Measurements from ENCODE around the gene ABCG1. TPM values are rescaled to one million over a fixed set of nuclear protein-coding genes. Genes with fewer than 3 reads are reported as not detected.

The ABCG1 gene
- total RNA-seq, 4 donors from 2014 or later = 16.1 to 25.9 (median 20.0) TPM

DNA sequence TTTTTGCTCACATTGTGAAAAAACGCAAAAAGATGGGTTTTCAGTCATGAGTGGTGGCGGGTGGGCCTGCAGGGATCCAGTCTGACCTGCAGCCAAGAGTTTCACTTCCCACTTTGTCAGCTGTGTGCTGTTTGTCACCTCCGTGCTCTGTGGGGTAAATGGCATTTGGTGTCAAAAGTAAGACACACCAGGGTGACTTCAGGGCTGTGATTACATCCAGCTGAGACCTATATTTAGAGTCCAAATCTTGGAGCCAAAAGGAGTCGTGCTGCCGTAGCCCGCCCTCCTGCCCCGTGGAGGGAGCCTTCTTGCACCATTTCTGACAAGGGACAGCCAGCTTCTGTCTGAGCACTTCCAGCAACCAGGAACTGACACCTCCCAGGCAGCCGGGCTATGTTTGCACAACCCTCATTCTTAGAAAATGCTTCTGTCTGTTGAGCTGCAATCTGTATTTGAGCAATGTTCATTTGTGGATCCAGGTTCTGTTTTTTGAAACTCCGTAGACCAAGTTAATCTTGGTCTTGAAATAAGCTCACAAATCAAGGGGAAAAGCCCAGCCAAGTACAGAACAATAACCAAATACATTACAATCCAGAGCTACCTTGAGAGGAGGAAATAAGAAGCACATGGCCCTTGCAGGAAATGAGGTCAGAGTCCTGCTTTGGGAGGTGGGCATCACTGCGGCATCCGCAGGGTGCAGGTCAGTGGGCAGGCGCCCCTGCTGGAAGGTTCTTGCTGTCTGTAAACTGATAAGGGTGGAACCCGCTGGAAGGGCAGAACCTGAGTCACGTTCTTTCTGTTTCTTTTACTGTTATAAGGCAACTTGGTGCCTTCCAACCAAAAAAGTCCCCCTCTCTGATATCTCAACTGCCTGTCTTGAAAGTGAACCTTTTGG, 14.4 kb downstream of the ABCG1 start:
- intact Hi-C loops (cut with DNase I) = no loop called here
- TF ChIP-seq POLR2A (IDR thresholded peaks at IDR 0.05; ENCODE audit: low read depth) (no peak), POLR2AphosphoS5 (IDR thresholded peaks at IDR 0.05) (peak; percentile 93), EP300 (IDR thresholded peaks at IDR 0.05) (peak; percentile 68)
- TF ChIP-seq, protein P1, sequence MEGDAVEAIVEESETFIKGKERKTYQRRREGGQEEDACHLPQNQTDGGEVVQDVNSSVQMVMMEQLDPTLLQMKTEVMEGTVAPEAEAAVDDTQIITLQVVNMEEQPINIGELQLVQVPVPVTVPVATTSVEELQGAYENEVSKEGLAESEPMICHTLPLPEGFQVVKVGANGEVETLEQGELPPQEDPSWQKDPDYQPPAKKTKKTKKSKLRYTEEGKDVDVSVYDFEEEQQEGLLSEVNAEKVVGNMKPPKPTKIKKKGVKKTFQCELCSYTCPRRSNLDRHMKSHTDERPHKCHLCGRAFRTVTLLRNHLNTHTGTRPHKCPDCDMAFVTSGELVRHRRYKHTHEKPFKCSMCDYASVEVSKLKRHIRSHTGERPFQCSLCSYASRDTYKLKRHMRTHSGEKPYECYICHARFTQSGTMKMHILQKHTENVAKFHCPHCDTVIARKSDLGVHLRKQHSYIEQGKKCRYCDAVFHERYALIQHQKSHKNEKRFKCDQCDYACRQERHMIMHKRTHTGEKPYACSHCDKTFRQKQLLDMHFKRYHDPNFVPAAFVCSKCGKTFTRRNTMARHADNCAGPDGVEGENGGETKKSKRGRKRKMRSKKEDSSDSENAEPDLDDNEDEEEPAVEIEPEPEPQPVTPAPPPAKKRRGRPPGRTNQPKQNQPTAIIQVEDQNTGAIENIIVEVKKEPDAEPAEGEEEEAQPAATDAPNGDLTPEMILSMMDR (IDR thresholded peaks at IDR 0.05) = peak in 1 of 3 experiments; percentile 25
- WGBS = 21% methylated on average over 13 of the region's 14 CpGs
- peak; percentile 96 for DNase-seq (ENCODE audit: extremely low spot score)
- no peaks in the 10 kb centered on the region for H3K27me3 ChIP-seq
- no peaks in the 10 kb centered on the region for H3K36me3 ChIP-seq
- H3K4me1 ChIP-seq = peaks cover 86 to 97% (median 91%) of the 10 kb centered on the region in 4 donors
- H3K9me3 ChIP-seq = no peaks in the 10 kb centered on the region
- H3K27ac ChIP-seq (replicated peaks in 1 of 4) = peak overlapping the region; percentile 86 to 90 (median 88)
- peak overlapping the region in 2 of 4 donors; percentile 17 to 64 for H3K4me3 ChIP-seq

DNA sequence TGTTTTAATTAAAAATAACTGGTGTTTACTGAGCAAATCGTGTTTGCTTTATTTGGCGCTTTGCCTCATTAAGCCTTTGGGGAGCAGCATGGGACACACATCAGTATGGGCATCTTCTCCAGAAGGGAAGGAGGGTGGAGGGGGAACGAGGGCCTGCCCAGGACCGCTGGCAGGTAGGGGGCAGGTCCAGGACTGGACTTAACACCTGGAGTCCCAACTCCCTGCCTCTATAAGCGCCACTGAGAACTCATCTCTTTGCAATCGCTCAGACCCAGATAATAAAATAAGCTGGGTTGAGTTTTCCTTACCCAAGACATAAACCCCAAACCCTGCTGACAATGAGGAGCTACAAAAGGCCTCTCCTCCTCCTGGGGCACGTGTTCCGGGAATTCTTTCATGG, 15.1 kb downstream of the ABCG1 start:
- TF ChIP-seq POLR2A (IDR thresholded peaks at IDR 0.05; ENCODE audit: low read depth) = no peak
- no peak for TF ChIP-seq POLR2AphosphoS5 (IDR thresholded peaks at IDR 0.05)
- TF ChIP-seq EP300 (IDR thresholded peaks at IDR 0.05) = no peak
- TF ChIP-seq, protein P1 (IDR thresholded peaks at IDR 0.05) = no peak
- DNase-seq (ENCODE audit: extremely low spot score) = no peak
- Histone ChIP-seq H3K4me3 (peak overlapping the region; percentile 57 to 71 (median 62)), H3K27me3 (no peaks in the 10 kb centered on the region), H3K4me1 (peaks cover 78 to 96% (median 84%) of the 10 kb centered on the region in 4 donors), H3K27ac (replicated peaks in 1 of 4) (peak overlapping the region; percentile 86 to 90 (median 88)), H3K9me3 (no peaks in the 10 kb centered on the region), H3K36me3 (no peaks in the 10 kb centered on the region)
- intact Hi-C loops (cut with DNase I) = no loop called here
- 63% methylated on average over 5 of the region's 8 CpGs for WGBS

DNA sequence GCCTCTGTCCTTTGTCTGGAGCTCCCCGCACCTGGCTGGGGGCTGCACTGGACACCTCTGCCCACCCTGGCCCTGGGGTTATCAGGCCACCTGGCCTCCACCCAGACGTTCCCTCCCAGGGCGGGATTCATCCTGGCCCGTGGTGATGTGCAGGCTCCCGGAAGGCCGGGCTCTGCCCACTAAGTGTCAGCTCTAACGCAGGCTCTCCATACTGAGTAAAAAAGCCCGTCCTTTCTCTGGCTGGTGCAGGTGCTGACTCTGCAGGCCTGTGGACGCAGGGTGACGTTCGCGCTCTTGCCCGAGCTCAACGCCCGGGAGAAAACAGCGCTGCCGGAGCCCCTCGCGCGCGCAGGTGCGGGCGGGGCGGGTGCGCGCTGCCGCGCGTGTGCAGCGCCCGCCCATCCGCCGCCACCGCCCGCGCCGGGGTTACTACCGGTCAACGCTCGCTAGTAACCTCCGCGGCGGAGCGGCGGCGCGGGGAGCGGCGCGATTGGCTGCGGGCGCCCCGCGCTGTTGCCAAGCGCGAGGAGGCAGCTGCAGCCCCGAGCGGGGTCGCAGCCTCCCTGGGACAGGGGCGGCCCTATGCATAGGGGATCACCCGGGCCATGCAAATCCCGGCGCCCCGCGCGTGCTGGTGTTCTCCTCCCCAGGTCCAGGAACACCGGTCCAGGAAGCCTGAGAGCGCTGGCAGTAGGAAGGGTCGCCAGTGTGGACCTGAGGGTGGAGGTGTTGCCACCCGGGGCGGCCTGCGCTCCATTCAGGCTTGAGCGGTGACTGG, 15.7 kb downstream of the ABCG1 start:
- no peak for DNase-seq (ENCODE audit: extremely low spot score)
- Histone ChIP-seq H3K27me3 (no peaks in the 10 kb centered on the region), H3K27ac (replicated peaks in 1 of 4) (peak overlapping the region; percentile 86 to 90 (median 88)), H3K4me1 (peaks cover 73 to 93% (median 78%) of the 10 kb centered on the region in 4 donors), H3K9me3 (no peaks in the 10 kb centered on the region), H3K36me3 (no peaks in the 10 kb centered on the region), H3K4me3 (peak overlapping the region; percentile 57 to 71 (median 62))
- intact Hi-C loops (cut with DNase I) = no loop called here
- 0% methylated on average over 2 of the region's 73 CpGs for WGBS
- TF ChIP-seq POLR2AphosphoS5 (IDR thresholded peaks at IDR 0.05) = peak; percentile 66 to 78
- no peak for TF ChIP-seq POLR2A (IDR thresholded peaks at IDR 0.05; ENCODE audit: low read depth)
- TF ChIP-seq EP300 (IDR thresholded peaks at IDR 0.05) = peak; percentile 27
- TF ChIP-seq, protein P1 (IDR thresholded peaks at IDR 0.05) = peak in 1 of 3 experiments; percentile 9

DNA sequence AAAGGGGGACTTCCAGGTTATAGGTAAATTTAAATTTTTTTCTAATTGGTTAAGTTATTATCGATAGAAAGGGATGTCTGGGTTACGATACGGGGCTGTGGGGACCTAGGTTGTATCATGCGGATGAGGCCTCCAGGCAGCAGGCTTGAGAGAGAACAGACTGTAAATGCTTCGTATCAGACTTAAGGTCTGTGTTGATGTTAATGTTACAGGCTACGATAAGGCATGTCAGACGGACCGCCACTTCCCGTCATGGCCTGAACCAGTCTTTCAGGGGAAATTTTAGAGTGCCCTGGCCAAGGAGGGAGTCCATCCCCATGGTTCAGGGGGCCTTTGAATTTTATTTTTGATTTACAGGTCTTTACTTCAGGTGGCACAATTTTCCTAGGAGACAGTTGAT, 16.7 kb downstream of the ABCG1 start:
- intact Hi-C loops (cut with DNase I) = no loop called here
- H3K4me1 ChIP-seq = peaks cover 66 to 84% (median 73%) of the 10 kb centered on the region in 4 donors
- peak overlapping the region in 1 of 4 donors; percentile 64 for H3K4me3 ChIP-seq
- no peaks in the 10 kb centered on the region for H3K36me3 ChIP-seq
- no peaks in the 10 kb centered on the region for H3K27me3 ChIP-seq
- WGBS = 84% methylated on average over 9 of the region's 9 CpGs
- no peaks in the 10 kb centered on the region for H3K9me3 ChIP-seq
- no peak for DNase-seq (ENCODE audit: extremely low spot score)
- H3K27ac ChIP-seq (replicated peaks in 1 of 4) = peak overlapping the region; percentile 86 to 90 (median 88)
- TF ChIP-seq, protein P1 (IDR thresholded peaks at IDR 0.05) = no peak
- no peak for TF ChIP-seq EP300 (IDR thresholded peaks at IDR 0.05)
- no peak for TF ChIP-seq POLR2AphosphoS5 (IDR thresholded peaks at IDR 0.05)
- TF ChIP-seq POLR2A (IDR thresholded peaks at IDR 0.05; ENCODE audit: low read depth) = no peak

Data from esophagus muscularis mucosa (tissue), 4 donors.